HepG2 (cell line): ENCODE data around the gene TIGAR. TPM values are rescaled to one million over a fixed set of nuclear protein-coding genes. Genes with fewer than 3 reads are reported as not detected.

Experiments
- ATAC-seq: fragments of 200-7000 bp; cut with Tn5 transposase; 3 replicates; pipeline ENCODE4 v1.9.1; 2020; ENCODE audit warnings: mild to moderate bottlenecking, moderate library complexity
- BruUV-seq: library from RNA; stranded (reverse); fragments of 400-500 nt; replicated peaks from 2 replicates; lab custom pipeline; 2021; lab: Mats Ljungman, UMichigan
- CTCF ChIA-PET: fragments of 300-600 bp; formaldehyde crosslinking; extraction: SDS; loops from one replicate; lab custom pipeline; 2021; ENCODE audit warnings: low total read pairs, inconsistent platforms, low intra/inter-chr PET ratio; lab: Yijun Ruan, JAX
- POLR2A ChIA-PET: fragments of 350-600 bp; sonication (Branson Sonifier 250); formaldehyde crosslinking; loops from one replicate; lab custom pipeline; 2020; ENCODE audit warnings: antibody characterized with exemption, inconsistent platforms; lab: Yijun Ruan, JAX
- DNase-seq: peaks from one replicate; pipeline ENCODE4 v3.0.0-alpha.2; 2015; ENCODE audit warnings: low spot score
- FAIRE-seq: peaks from 3 replicates; lab custom pipeline; 2011; peaks lifted over from hg19 to GRCh38; lab: Jason Lieb, UNC
- H2AFZ ChIP-seq: one replicate; pipeline ENCODE4 v1.6.1; 2011; ENCODE audit warnings: low read length, inconsistent platforms
- H3K27ac ChIP-seq: fragments of 300-600 bp; 3 replicates; pipeline ENCODE4 v1.8.0; 2011; ENCODE audit warnings: mixed run types, mild to moderate bottlenecking, mixed read lengths, low read length, inconsistent platforms; ENCODE audit not compliant: insufficient read depth; ENCODE audit errors: extremely low read length
- H3K27me3 ChIP-seq, 2 experiments: fragments of 200-600 bp in 1 of 2; 2 replicates in 1 of 2; 3 replicates in 1 of 2; pipeline versions ENCODE4 v1.6.0 to v1.8.0; 2011; ENCODE audit warnings: low read length in 2 of 2, mild to moderate bottlenecking in 2 of 2, moderate library complexity in 2 of 2, inconsistent platforms in 1 of 2; ENCODE audit not compliant: insufficient read depth in 2 of 2, control insufficient read depth in 1 of 2
- H3K36me3 ChIP-seq, 2 experiments: fragments of 200-600 bp in 1 of 2; replicated peaks in 1 of 2; 2 replicates in 1 of 2; 3 replicates in 1 of 2; pipeline versions ENCODE4 v1.5.1 to v1.8.0; 2011; ENCODE audit warnings: low read length in 2 of 2, inconsistent platforms in 1 of 2; ENCODE audit not compliant: insufficient read depth in 2 of 2, control insufficient read depth in 1 of 2
- H3K4me1 ChIP-seq: 2 replicates; pipeline ENCODE4 v1.5.1; 2012; ENCODE audit warnings: low read length, inconsistent platforms; ENCODE audit not compliant: insufficient read depth
- H3K4me2 ChIP-seq: 2 replicates; pipeline ENCODE4 v1.6.0; 2011; ENCODE audit warnings: low read depth, low read length, inconsistent platforms
- H3K4me3 ChIP-seq, 3 experiments: fragments of 200-600 bp in 1 of 3; sonication (generic), shearing (Covaris generic) in 1 of 3; replicated peaks in 1 of 3; 2 replicates each; pipeline ENCODE4 v1.5.1; 2011 to 2016; ENCODE audit warnings: low read length in 3 of 3, inconsistent platforms in 2 of 3, low read depth in 2 of 3, mild to moderate bottlenecking in 2 of 3, control low read depth in 1 of 3, mixed read lengths in 1 of 3; ENCODE audit not compliant: insufficient read depth in 1 of 3
- H3K79me2 ChIP-seq: one replicate; pipeline ENCODE4 v1.6.1; 2011; ENCODE audit warnings: low read length, inconsistent platforms; ENCODE audit not compliant: insufficient read depth
- H3K9ac ChIP-seq: 2 replicates; pipeline ENCODE4 v1.6.0; 2011; ENCODE audit warnings: mild to moderate bottlenecking, low read depth, low read length, inconsistent platforms; ENCODE audit not compliant: insufficient read depth
- H3K9me3 ChIP-seq: 2 replicates; pipeline ENCODE4 v1.5.1; 2012; ENCODE audit warnings: mild to moderate bottlenecking, low read length
- H4K20me1 ChIP-seq: 2 replicates; pipeline ENCODE4 v1.6.0; 2011; ENCODE audit warnings: inconsistent platforms, mild to moderate bottlenecking, low read length, moderate library complexity; ENCODE audit not compliant: insufficient read depth
- DZIP1 ChIP-seq: sonication (generic); formaldehyde crosslinking; IDR thresholded peaks from 2 replicates; pipeline ENCODE4 v1.5.0; 2020; ENCODE audit warnings: mild to moderate bottlenecking, missing genetic modification reagents
- HNF1A ChIP-seq, 2 experiments: sonication (generic) in 1 of 2; formaldehyde crosslinking in 1 of 2; IDR thresholded peaks; 2 replicates each; pipeline versions ENCODE4 v1.4.0 to v1.6.1; 2016 to 2020; ENCODE audit warnings: borderline replicate concordance in 1 of 2, low read depth in 1 of 2, mild to moderate bottlenecking in 1 of 2, missing genetic modification reagents in 1 of 2
- RXRB ChIP-seq: IDR thresholded peaks from 2 replicates; pipeline ENCODE4 v1.6.1; 2016; ENCODE audit warnings: borderline replicate concordance, missing genetic modification reagents, missing compliant biosample characterization
- ZBTB33 ChIP-seq: sonication (generic); formaldehyde crosslinking; IDR thresholded peaks from 2 replicates; pipeline ENCODE4 v1.4.0; 2020; ENCODE audit warnings: missing genetic modification reagents
- WGBS: methylation state at CpG from one replicate; pipeline ENCODE4 v1.1.6; 2017; ENCODE audit warnings: low lambda C conversion rate; 5-methylcytosine and 5-hydroxymethylcytosine counted together
- in situ Hi-C: cut with HindIII; loops from 2 replicates; pipeline ENCODE4 v1.10.0; 2017; ENCODE audit warnings: low pct_unique_long_range_greater_than_20kb; ENCODE audit not compliant: extremely low pct_ligation_motif_present
- intact Hi-C: fragments of 100-400 bp; cut with micrococcal nuclease; formaldehyde crosslinking; loops from one replicate; pipeline ENCODE4 v1.10.0; 2022; ENCODE audit not compliant: unreplicated experiment
- polyA plus RNA-seq, 8 experiments: library from polyadenylated mRNA; depleted of rRNA in 3 of 8; stranded (reverse) in 7 of 8; unstranded in 1 of 8; fragments of >200 nt; fragmentation: Illumina TruSeq in 4 of 8; extraction: Trizol in 4 of 8; gene quantifications; 2 replicates each; pipeline versions ENCODE4 v1.2.1 to v1.2.3, GENCODE V29; 2011 to 2016; ENCODE audit warnings: low read depth in 4 of 8, missing spikeins in 1 of 8, mixed read lengths in 1 of 8; ENCODE audit not compliant: insufficient read depth in 1 of 8
- total RNA-seq, 5 experiments: library from RNA; depleted of rRNA; stranded (reverse); fragments of >200 nt; fragmentation: Illumina TruSeq; extraction: Trizol; gene quantifications; 2 replicates each; pipeline ENCODE4 v1.2.3, GENCODE V29; 2016; ENCODE audit warnings: low read depth in 1 of 5

The TIGAR gene
- total and polyA plus RNA-seq, 2 of the 13 experiments (the other 11 are each of a cell fraction or from before 2014, with no cell fraction given) = 2.6 to 21.8 TPM

GRCh38 chr12:4286228-4286627 is 34.8 kb upstream of the TIGAR start:
- no peaks in the 10 kb centered on the region for H3K4me1 ChIP-seq
- BruUV-seq = no TSS peak
- WGBS = 35% methylated on average over 9 of the region's 12 CpGs
- H3K4me3 ChIP-seq = no peak overlapping the region
- no peaks in the 10 kb centered on the region for H3K9me3 ChIP-seq
- FAIRE-seq = no peak
- no peak overlapping the region for H3K4me2 ChIP-seq
- ATAC-seq = peak; percentile 38; the same call in 2 of the 3 replicates
- intact Hi-C loops (no loop called here), in situ Hi-C loops (no loop called here)
- no peak for DNase-seq
- H3K27ac ChIP-seq = no peak overlapping the region
- POLR2A ChIA-PET = no interaction called here
- no peak overlapping the region for H3K9ac ChIP-seq
- H3K36me3 ChIP-seq = no peaks in the 10 kb centered on the region
- no peaks in the 10 kb centered on the region for H4K20me1 ChIP-seq
- CTCF ChIA-PET = no interaction called here
- H2AFZ ChIP-seq = no peak overlapping the region
- H3K27me3 ChIP-seq = peaks cover 6 to 63% of the 10 kb centered on the region in 2 experiments
- no peaks in the 10 kb centered on the region for H3K79me2 ChIP-seq
- TF ChIP-seq HNF1A (IDR thresholded peaks at IDR 0.05; ENCODE audit: low read depth) (no peak), HNF1A (CRISPR knock-in tag; IDR thresholded peaks at IDR 0.05; ENCODE audit: borderline replicate concordance) (no peak), RXRB (no peak), DZIP1 (CRISPR knock-in tag) (no peak), ZBTB33 (CRISPR knock-in tag) (no peak)
